Endothelial cell (in vitro differentiated cells): ENCODE data around the gene BCAN. TPM values are rescaled to one million over a fixed set of nuclear protein-coding genes. Genes with fewer than 3 reads are reported as not detected.
A peak's percentile ranks its signal among the peaks of the same experiment; 100 is the strongest.
"Not testable (repeated sequence)": the region's sequence is repeated elsewhere in the genome, so short reads cannot be mapped to it uniquely, and the experiment has no call there.

ENCODE experiments used
- DNase-seq: peaks from one replicate; pipeline ENCODE4 v3.0.0; 2021; ENCODE audit warnings: low spot score
- H3K27ac Mint-ChIP-seq: one replicate; pipeline ENCODE4 v1.8.0; 2021; ENCODE audit warnings: mixed read lengths, inconsistent platforms; ENCODE audit not compliant: unreplicated experiment
- H3K27me3 Mint-ChIP-seq: one replicate; pipeline ENCODE4 v1.8.0; 2021; ENCODE audit warnings: mild to moderate bottlenecking, moderate library complexity, mixed read lengths, inconsistent platforms; ENCODE audit not compliant: unreplicated experiment
- H3K36me3 Mint-ChIP-seq: one replicate; pipeline ENCODE4 v1.8.0; 2021; ENCODE audit warnings: mild to moderate bottlenecking, low read depth, mixed read lengths, inconsistent platforms; ENCODE audit not compliant: unreplicated experiment
- H3K4me1 Mint-ChIP-seq: one replicate; pipeline ENCODE4 v1.8.0; 2021; ENCODE audit warnings: mild to moderate bottlenecking, mixed read lengths, inconsistent platforms; ENCODE audit not compliant: unreplicated experiment
- H3K4me3 Mint-ChIP-seq: one replicate; pipeline ENCODE4 v1.8.0; 2021; ENCODE audit warnings: mild to moderate bottlenecking, mixed read lengths, inconsistent platforms; ENCODE audit not compliant: unreplicated experiment
- H3K9me3 Mint-ChIP-seq: one replicate; pipeline ENCODE4 v1.8.0; 2021; ENCODE audit warnings: mixed read lengths, inconsistent platforms; ENCODE audit not compliant: unreplicated experiment
- CTCF ChIP-seq: fragments of 200-600 bp; sonication (generic); IDR thresholded peaks from one replicate; pipeline ENCODE4 v1.5.0; 2021; ENCODE audit warnings: antibody characterized with exemption; ENCODE audit not compliant: unreplicated experiment
- total RNA-seq: library from RNA; stranded (reverse); fragmentation: NEBNext Ultra II Directional; extraction: Animal tissue kit (Norgen Biotek cat#: 25700); gene quantifications from one replicate; pipeline ENCODE4 v1.2.1, GENCODE V29; 2021; ENCODE audit not compliant: unreplicated experiment

The BCAN gene
- total RNA-seq, 1 donor from 2014 or later, result 0.46 TPM

DNA sequence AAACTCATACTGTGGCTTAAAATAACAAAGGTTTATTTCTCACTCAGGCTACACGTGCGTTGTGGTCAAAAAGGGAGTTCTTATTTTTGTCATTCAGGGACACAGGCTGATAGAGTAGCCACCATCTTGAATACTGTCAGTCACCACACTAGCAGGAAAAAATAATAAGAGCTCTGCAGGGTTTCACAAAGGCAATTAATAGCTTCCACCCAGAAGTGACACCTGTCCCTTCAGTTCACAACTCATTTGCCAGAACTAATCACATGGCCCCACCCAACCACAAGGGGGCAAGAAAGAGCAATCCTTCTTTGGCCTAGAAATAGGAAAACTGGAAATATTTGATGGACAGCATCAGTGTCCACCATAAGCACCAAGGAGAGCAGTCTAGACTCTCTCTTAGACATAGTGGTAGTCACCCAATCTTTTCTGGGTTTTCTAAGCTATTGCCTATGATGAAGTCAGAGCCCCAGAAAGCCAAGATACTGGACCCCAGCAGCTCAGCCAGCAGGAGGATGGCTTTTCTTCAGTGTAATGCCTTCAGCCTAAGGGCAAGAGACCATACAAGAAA is 14.5 kb upstream of the BCAN start:
- peaks cover 10% of the 10 kb centered on the region for H3K4me1 Mint-ChIP-seq
- peaks cover 14% of the 10 kb centered on the region for H3K27me3 Mint-ChIP-seq
- no peak overlapping the region for H3K27ac Mint-ChIP-seq
- H3K36me3 Mint-ChIP-seq, result peaks cover 5% of the 10 kb centered on the region
- TF ChIP-seq CTCF, result peak; percentile 86
- no peak overlapping the region for H3K4me3 Mint-ChIP-seq
- peak; percentile 68 for DNase-seq
- no peaks in the 10 kb centered on the region for H3K9me3 Mint-ChIP-seq

GRCh38 chr1:156629823-156630449 is 12.0 kb upstream of the BCAN start:
- H3K4me1 Mint-ChIP-seq, result peaks cover 7% of the 10 kb centered on the region

DNA sequence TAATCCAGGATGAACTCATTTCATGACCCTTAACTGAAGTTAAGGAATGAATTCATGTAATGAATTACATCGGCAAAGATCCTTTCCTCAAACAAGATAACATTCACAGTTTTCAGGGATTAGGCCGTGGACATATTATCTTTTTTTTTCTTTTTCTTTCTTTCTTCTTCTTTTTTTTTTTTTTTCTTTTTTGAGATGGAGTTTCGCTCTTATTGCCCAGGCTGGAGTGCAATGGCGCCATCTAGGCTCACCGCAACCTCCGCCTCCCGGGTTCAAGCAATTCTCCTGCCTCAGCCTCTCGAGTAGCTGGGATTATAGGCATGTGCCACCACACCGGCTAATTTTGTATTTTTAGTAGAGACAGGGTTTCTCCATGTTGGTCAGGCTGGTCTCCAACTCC is 10.8 kb upstream of the BCAN start:
- H3K4me3 Mint-ChIP-seq, DNase-seq, H3K27me3 Mint-ChIP-seq, H3K36me3 Mint-ChIP-seq, H3K9me3 Mint-ChIP-seq, H3K4me1 Mint-ChIP-seq, H3K27ac Mint-ChIP-seq: not testable (repeated sequence)

More at GRCh38 chr1:156629823-156630449, 12.0 kb upstream of the BCAN start:
- H3K4me3 Mint-ChIP-seq, result no peak overlapping the region
- no peak overlapping the region for H3K27ac Mint-ChIP-seq
- TF ChIP-seq CTCF, result no peak
- no peak for DNase-seq
- H3K9me3 Mint-ChIP-seq, result no peaks in the 10 kb centered on the region
- H3K36me3 Mint-ChIP-seq, result no peaks in the 10 kb centered on the region
- peaks cover 8% of the 10 kb centered on the region for H3K27me3 Mint-ChIP-seq

GRCh38 chr1:156632355-156632754 is 9.6 kb upstream of the BCAN start:
- Mint-ChIP-seq H3K4me3 (no peak overlapping the region), H3K36me3 (no peaks in the 10 kb centered on the region), H3K9me3 (no peaks in the 10 kb centered on the region), H3K27ac (no peak overlapping the region), H3K4me1 (no peaks in the 10 kb centered on the region), H3K27me3 (peaks cover 2% of the 10 kb centered on the region)
- TF ChIP-seq CTCF, result no peak
- DNase-seq, result no peak

DNA sequence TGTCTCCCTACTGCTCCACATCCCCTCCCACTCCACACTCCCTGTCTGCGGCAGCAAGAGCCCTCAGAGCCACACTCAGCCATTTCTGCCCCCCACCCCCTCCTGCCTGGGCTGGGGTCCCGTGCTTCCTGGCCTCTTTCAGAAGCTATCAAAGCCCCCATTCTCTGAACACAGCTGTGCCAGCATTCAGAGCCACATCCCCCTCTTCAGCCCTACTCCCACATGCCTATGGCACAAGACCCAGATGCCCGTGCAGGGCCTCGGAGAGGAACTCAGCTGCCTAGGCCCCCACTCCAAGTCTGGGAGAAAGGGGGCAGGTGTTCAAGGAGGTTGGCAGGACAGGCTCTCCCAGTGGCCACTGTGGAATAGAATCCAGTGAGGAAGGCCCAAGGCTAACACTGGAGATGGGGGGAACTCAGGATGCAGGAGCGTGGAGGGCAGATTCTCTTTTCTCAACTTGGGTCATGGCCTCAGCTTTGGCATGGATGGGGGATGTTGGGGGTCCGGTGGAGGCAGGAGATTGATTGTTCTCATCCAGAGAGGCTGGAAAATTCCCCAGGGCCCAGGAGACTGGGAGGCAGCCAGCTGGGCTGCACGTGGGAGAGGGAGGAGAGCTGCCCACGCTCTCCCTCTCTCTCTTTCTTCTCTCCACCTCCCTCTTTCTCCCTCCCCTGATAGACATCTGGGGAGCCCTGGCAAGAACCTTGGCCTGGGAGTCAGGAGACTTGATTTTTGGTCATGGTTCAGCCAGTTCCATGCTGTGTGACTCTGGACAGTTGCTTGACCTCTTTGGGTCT is 3.5 kb upstream of the BCAN start:
- H3K27me3 Mint-ChIP-seq, result peaks cover 15% of the 10 kb centered on the region
- peaks cover 1% of the 10 kb centered on the region for H3K36me3 Mint-ChIP-seq
- no peak for DNase-seq
- H3K9me3 Mint-ChIP-seq, result no peaks in the 10 kb centered on the region
- peaks cover 6% of the 10 kb centered on the region for H3K4me1 Mint-ChIP-seq
- no peak overlapping the region for H3K27ac Mint-ChIP-seq
- H3K4me3 Mint-ChIP-seq, result no peak overlapping the region
- TF ChIP-seq CTCF, result no peak
